Fibroblast of pulmonary artery (primary cell): ENCODE measurements around the gene TXLNG.
A peak's percentile ranks its signal among the peaks of the same experiment; 100 is the strongest.

ENCODE experiments used
- DNase-seq: peaks from one replicate; pipeline ENCODE4 v3.0.0-alpha.2; 2010; ENCODE audit warnings: low read depth
- H3K4me3 ChIP-seq: replicated peaks from 2 replicates; pipeline ENCODE4 v1.5.1; 2011; ENCODE audit warnings: low read depth, mild to moderate bottlenecking, control low read depth, low read length, moderate library complexity
- CTCF ChIP-seq: IDR thresholded peaks from 2 replicates; pipeline ENCODE4 v1.5.1; 2011; ENCODE audit warnings: mild to moderate bottlenecking, control low read depth, low read length, inconsistent platforms; ENCODE audit errors: missing control alignments

The TXLNG gene

GRCh38 chrX:16870862-16871815 lies 84.9 kb downstream of the TXLNG start:
- peak; percentile 29 for DNase-seq
- H3K4me3 ChIP-seq: peak overlapping the region; percentile 48
- TF ChIP-seq CTCF: no peak

- H3K4me3 ChIP-seq: no peak overlapping the region
- TF ChIP-seq CTCF: no peak
- no peak for DNase-seq
Measured at GRCh38 chrX:16873106-16873505, 86.8 kb downstream of the TXLNG start.

GRCh38 chrX:16874458-16875095 lies 88.3 kb downstream of the TXLNG start:
- TF ChIP-seq CTCF: no peak
- no peak overlapping the region for H3K4me3 ChIP-seq
- no peak for DNase-seq

- DNase-seq: no peak
- no peak overlapping the region for H3K4me3 ChIP-seq
- TF ChIP-seq CTCF: no peak
Measured at GRCh38 chrX:16876696-16877095, 90.4 kb downstream of the TXLNG start.

- DNase-seq: peak; percentile 41
- TF ChIP-seq CTCF: no peak
- H3K4me3 ChIP-seq: peak overlapping the region; percentile 53
Measured at GRCh38 chrX:16882169-16882568, 95.9 kb downstream of the TXLNG start.

- TF ChIP-seq CTCF: peak; percentile 56
- peak overlapping the region; percentile 53 for H3K4me3 ChIP-seq
- DNase-seq: peak; percentile 77
Measured at GRCh38 chrX:16882702-16883486, 96.6 kb downstream of the TXLNG start.
